Subcutaneous adipose tissue (tissue), 4 donors: ENCODE measurements around the gene TRMT5. TPM values are rescaled to one million over a fixed set of nuclear protein-coding genes. Genes with fewer than 3 reads are reported as not detected.

ENCODE experiments used
- CTCF ChIP-seq: fragments of 450-650 bp; IDR thresholded peaks from one replicate; pipeline ENCODE4 v1.5.1; 2016; ENCODE audit warnings: low read depth, mild to moderate bottlenecking, control low read depth, antibody characterized with exemption, moderate library complexity
- total RNA-seq, 4 donors: library from RNA; depleted of rRNA; stranded (reverse); fragments of >200 nt; gene quantifications; one replicate each; pipeline ENCODE4 v1.1.0, GENCODE V29; 2016

TRMT5 gene
- total RNA-seq, 4 donors from 2014 or later = 10.2 to 18.1 (median 13.0) TPM

DNA sequence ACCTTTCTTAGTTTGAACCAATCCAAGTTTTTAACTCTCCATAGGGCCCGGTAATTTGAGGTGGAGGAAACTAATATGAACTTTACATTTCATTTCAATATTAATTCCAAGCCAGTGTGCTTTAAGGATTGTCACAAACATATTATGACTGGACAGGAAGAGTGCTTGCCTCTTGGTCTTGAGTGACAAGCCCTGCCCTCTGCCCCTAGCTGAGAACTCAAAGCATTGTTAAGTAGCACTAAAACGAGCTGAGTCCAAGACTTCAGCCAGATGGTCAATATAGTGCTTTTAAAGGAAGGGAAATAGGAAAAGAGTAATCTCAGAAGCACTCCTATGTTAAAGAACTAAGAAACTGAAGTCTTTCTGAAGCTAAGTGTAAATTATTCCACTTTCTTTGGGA is 17.1 kb downstream of the TRMT5 start:
- TF ChIP-seq CTCF = no peak

GRCh38 chr14:60958146-60958545 is 22.7 kb downstream of the TRMT5 start:
- no peak for TF ChIP-seq CTCF

GRCh38 chr14:60956632-60957031 is 24.2 kb downstream of the TRMT5 start:
- no peak for TF ChIP-seq CTCF

GRCh38 chr14:60956202-60956601 is 24.7 kb downstream of the TRMT5 start:
- TF ChIP-seq CTCF = no peak

- no peak for TF ChIP-seq CTCF
Measured at GRCh38 chr14:60951776-60952435, 29.0 kb downstream of the TRMT5 start.

GRCh38 chr14:60946773-60947172 is 34.1 kb downstream of the TRMT5 start:
- no peak for TF ChIP-seq CTCF

GRCh38 chr14:60945984-60946383 is 34.9 kb downstream of the TRMT5 start:
- no peak for TF ChIP-seq CTCF
